ENCODE results near the gene SH2D1B. TPM values are rescaled to one million over a fixed set of nuclear protein-coding genes. Genes with fewer than 3 reads are reported as not detected.

SH2D1B gene
- total and polyA plus RNA-seq, 8 donors: 0.33 to 0.73 TPM; not detected in 6

DNA sequence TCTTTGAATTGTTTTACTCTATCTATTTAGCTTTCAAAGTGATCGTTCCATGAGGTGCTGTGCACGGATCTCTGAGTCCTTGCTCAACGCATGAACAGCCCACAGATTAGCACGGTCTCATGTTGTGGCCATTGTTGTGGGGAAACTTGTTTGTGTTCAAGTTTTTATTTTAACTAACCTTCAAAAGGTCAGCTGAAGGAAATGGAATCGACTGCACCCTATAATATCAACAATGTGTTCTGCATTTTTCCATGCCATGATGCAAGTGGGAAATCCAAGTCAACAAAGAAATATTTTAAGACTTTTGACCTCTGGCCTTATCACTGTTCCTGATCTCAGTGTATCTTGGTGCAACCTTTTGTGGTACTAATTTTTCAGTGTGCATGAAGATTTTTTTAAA is 6.1 kb downstream of the SH2D1B start:
- H3K4me1 ChIP-seq: no peaks in the 10 kb centered on the region
- H3K4me3 ChIP-seq: no peak overlapping the region
- H3K27ac ChIP-seq: no peak overlapping the region
- peaks cover 0 to 5% (median 0%) of the 10 kb centered on the region in 3 donors for H3K27me3 ChIP-seq
- H3K9me3 ChIP-seq: no peaks in the 10 kb centered on the region
- no peak for TF ChIP-seq POLR2A (IDR thresholded peaks at IDR 0.05)
- no peak for TF ChIP-seq EP300 (IDR thresholded peaks at IDR 0.05)
- no peak for TF ChIP-seq POLR2AphosphoS5 (IDR thresholded peaks at IDR 0.05)
- TF ChIP-seq, protein P1, sequence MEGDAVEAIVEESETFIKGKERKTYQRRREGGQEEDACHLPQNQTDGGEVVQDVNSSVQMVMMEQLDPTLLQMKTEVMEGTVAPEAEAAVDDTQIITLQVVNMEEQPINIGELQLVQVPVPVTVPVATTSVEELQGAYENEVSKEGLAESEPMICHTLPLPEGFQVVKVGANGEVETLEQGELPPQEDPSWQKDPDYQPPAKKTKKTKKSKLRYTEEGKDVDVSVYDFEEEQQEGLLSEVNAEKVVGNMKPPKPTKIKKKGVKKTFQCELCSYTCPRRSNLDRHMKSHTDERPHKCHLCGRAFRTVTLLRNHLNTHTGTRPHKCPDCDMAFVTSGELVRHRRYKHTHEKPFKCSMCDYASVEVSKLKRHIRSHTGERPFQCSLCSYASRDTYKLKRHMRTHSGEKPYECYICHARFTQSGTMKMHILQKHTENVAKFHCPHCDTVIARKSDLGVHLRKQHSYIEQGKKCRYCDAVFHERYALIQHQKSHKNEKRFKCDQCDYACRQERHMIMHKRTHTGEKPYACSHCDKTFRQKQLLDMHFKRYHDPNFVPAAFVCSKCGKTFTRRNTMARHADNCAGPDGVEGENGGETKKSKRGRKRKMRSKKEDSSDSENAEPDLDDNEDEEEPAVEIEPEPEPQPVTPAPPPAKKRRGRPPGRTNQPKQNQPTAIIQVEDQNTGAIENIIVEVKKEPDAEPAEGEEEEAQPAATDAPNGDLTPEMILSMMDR (IDR thresholded peaks at IDR 0.05): no peak
- intact Hi-C loops (cut with DNase I; ENCODE audit: low total_unique reads): no loop called here
- H3K36me3 ChIP-seq: no peaks in the 10 kb centered on the region
- 30 to 54% (median 50%) methylated on average over 5 of the region's 5 CpGs for WGBS, 5 donors
- DNase-seq: no peak

- DNase-seq: no peak
- WGBS, 5 donors: 57 to 67% (median 64%) methylated on average over 5 of the region's 5 CpGs
- intact Hi-C loops (cut with DNase I; ENCODE audit: low total_unique reads): no loop called here
- Histone ChIP-seq H3K27me3 (peaks cover 0 to 8% (median 0%) of the 10 kb centered on the region in 3 donors), H3K4me3 (no peak overlapping the region), H3K4me1 (no peaks in the 10 kb centered on the region), H3K9me3 (no peaks in the 10 kb centered on the region), H3K27ac (no peak overlapping the region), H3K36me3 (no peaks in the 10 kb centered on the region)
- TF ChIP-seq, protein P1 (IDR thresholded peaks at IDR 0.05): no peak
- TF ChIP-seq POLR2AphosphoS5 (IDR thresholded peaks at IDR 0.05): no peak
- TF ChIP-seq POLR2A (IDR thresholded peaks at IDR 0.05): no peak
Measured at GRCh38 chr1:162404550-162405160, 7.3 kb downstream of the SH2D1B start.

GRCh38 chr1:162400790-162401355 is 11.1 kb downstream of the SH2D1B start:
- no peak for DNase-seq
- Histone ChIP-seq H3K4me3 (no peak overlapping the region), H3K36me3 (no peaks in the 10 kb centered on the region), H3K4me1 (no peaks in the 10 kb centered on the region), H3K9me3 (no peaks in the 10 kb centered on the region), H3K27me3 (peaks cover 0 to 33% (median 5%) of the 10 kb centered on the region in 3 donors), H3K27ac (no peak overlapping the region)
- TF ChIP-seq EP300 (IDR thresholded peaks at IDR 0.05): no peak
- TF ChIP-seq POLR2A (IDR thresholded peaks at IDR 0.05): no peak
- TF ChIP-seq POLR2AphosphoS5 (IDR thresholded peaks at IDR 0.05): no peak
- TF ChIP-seq, protein P1 (IDR thresholded peaks at IDR 0.05): no peak
- intact Hi-C loops (cut with DNase I; ENCODE audit: low total_unique reads): no loop called here
- 86 to 96% (median 92%) methylated on average over 10 of the region's 10 CpGs for WGBS, 5 donors

- intact Hi-C loops (cut with DNase I; ENCODE audit: low total_unique reads): no loop called here
- Histone ChIP-seq H3K27me3 (peaks cover 0 to 37% (median 5%) of the 10 kb centered on the region in 3 donors), H3K4me3 (no peak overlapping the region), H3K4me1 (no peaks in the 10 kb centered on the region), H3K9me3 (no peaks in the 10 kb centered on the region), H3K27ac (no peak overlapping the region), H3K36me3 (no peaks in the 10 kb centered on the region)
- TF ChIP-seq, protein P1 (IDR thresholded peaks at IDR 0.05): no peak
- TF ChIP-seq POLR2AphosphoS5 (IDR thresholded peaks at IDR 0.05): no peak
- TF ChIP-seq POLR2A (IDR thresholded peaks at IDR 0.05): no peak
- TF ChIP-seq EP300 (IDR thresholded peaks at IDR 0.05): no peak
- no peak for DNase-seq
- WGBS, 5 donors: 81 to 84% (median 83%) methylated on average over 8 of the region's 8 CpGs
Measured at GRCh38 chr1:162398999-162399580, 12.8 kb downstream of the SH2D1B start.
